Gastrocnemius medialis (tissue), 4 donors: ENCODE results near the gene GNB1L.

Experiments used
- CTCF ChIP-seq, 5 experiments: fragments of 450-650 bp in 3 of 5; fragments of 200-600 bp in 2 of 5; sonication (generic) in 2 of 5; IDR thresholded peaks in 4 of 5; conservative IDR thresholded peaks in 1 of 5; 1 replicate in 4 of 5; 2 replicates in 1 of 5; pipeline ENCODE4 v1.5.1; 2016 to 2019; ENCODE audit warnings: antibody characterized with exemption in 5 of 5, mild to moderate bottlenecking in 3 of 5, moderate library complexity in 3 of 5
- POLR2A ChIP-seq, 2 donors: fragments of 450-650 bp; IDR thresholded peaks; one replicate each; pipeline ENCODE4 v1.6.1; 2017; ENCODE audit warnings: antibody characterized with exemption in 2 of 2, mild to moderate bottlenecking in 2 of 2, moderate library complexity in 2 of 2

- no peak for TF ChIP-seq CTCF (IDR thresholded peaks at IDR 0.05 in 4 of 5, conservative IDR thresholded peaks at IDR 0.05 in 1 of 5)
- TF ChIP-seq POLR2A (IDR thresholded peaks at IDR 0.05), result no peak
Observed at GRCh38 chr22:19880786-19881569, 26.3 kb upstream of the GNB1L start.
